SK-N-MC (cell line): Measurements from ENCODE around the gene OSGEP.

ENCODE experiments used
- DNase-seq: peaks from one replicate; pipeline ENCODE4 v3.0.0-alpha.2; 2011; ENCODE audit warnings: low read depth, low spot score
- H3K27ac ChIP-seq: fragments of 200-600 bp; sonication (generic); 2 replicates; pipeline ENCODE4 v1.5.1; 2016; ENCODE audit warnings: mixed run types
- H3K36me3 ChIP-seq: fragments of 200-600 bp; sonication (generic); 2 replicates; pipeline ENCODE4 v1.6.1; 2017; ENCODE audit warnings: antibody characterized with exemption, low read length, mixed read lengths; ENCODE audit not compliant: insufficient read depth
- H3K4me3 ChIP-seq: fragments of 200-600 bp; sonication (generic); 2 replicates; pipeline ENCODE4 v1.5.1; 2016
- H3K9ac ChIP-seq: fragments of 200-600 bp; sonication (generic); 2 replicates; pipeline ENCODE4 v1.8.0; 2017; ENCODE audit warnings: mixed run types, mixed read lengths; ENCODE audit not compliant: insufficient read length
- H3K9me3 ChIP-seq: fragments of 200-600 bp; sonication (generic); 2 replicates; pipeline ENCODE4 v1.6.1; 2017; ENCODE audit warnings: low read depth, mild to moderate bottlenecking, antibody characterized with exemption, low read length, moderate library complexity, mixed read lengths
- EZH2 ChIP-seq: fragments of 200-600 bp; sonication (generic); IDR thresholded peaks from one replicate; pipeline ENCODE4 v1.6.1; 2017; ENCODE audit warnings: antibody characterized with exemption
- FOXP2 ChIP-seq: optimal IDR thresholded peaks from 2 replicates; pipeline ENCODE3; 2011; ENCODE audit warnings: mild to moderate bottlenecking, moderate library complexity; ENCODE audit not compliant: insufficient read depth; ENCODE audit errors: extremely low read length, control extremely low read depth
- POLR2AphosphoS5 ChIP-seq: IDR thresholded peaks from 2 replicates; pipeline ENCODE4 v1.6.1; 2012; ENCODE audit warnings: mild to moderate bottlenecking, low read depth, low read length, borderline replicate concordance

The OSGEP gene

GRCh38 chr14:20454516-20455354 is at the start of gene OSGEP, which contains the start of gene APEX1:
Gene OSGEP (minus strand): TSS chr14:20454812. CDS start chr14:20454683, 129 bp downstream.
Gene APEX1 (plus strand): TSS chr14:20455226. CDS start chr14:20455646, 420 bp downstream.
- peak; percentile 97 for DNase-seq
- Histone ChIP-seq H3K9me3 (no peaks in the 10 kb centered on the region), H3K36me3 (peaks cover 68% of the 10 kb centered on the region), H3K9ac (peak within 1 kb of the TSS; percentile 99), H3K4me3 (peak within 1 kb of the TSS; percentile 88), H3K27ac (peak within 1 kb of the TSS; percentile 99)
- TF ChIP-seq FOXP2 (peak; percentile 24), POLR2AphosphoS5 (peak; percentile 84), EZH2 (no peak)

- no peak overlapping the region for H3K4me3 ChIP-seq
- TF ChIP-seq EZH2 (no peak), POLR2AphosphoS5 (no peak), FOXP2 (no peak)
- no peak overlapping the region for H3K27ac ChIP-seq
- H3K9me3 ChIP-seq, result no peaks in the 10 kb centered on the region
- no peak overlapping the region for H3K9ac ChIP-seq
- no peak for DNase-seq
- H3K36me3 ChIP-seq, result no peaks in the 10 kb centered on the region
These were observed 49.3 kb upstream of the OSGEP start for GRCh38 chr14:20503898-20504297.

GRCh38 chr14:20501346-20501745 is 46.7 kb upstream of the OSGEP start:
- H3K9me3 ChIP-seq, result no peaks in the 10 kb centered on the region
- DNase-seq, result no peak
- no peaks in the 10 kb centered on the region for H3K36me3 ChIP-seq
- TF ChIP-seq EZH2 (no peak), POLR2AphosphoS5 (no peak), FOXP2 (no peak)
- no peak overlapping the region for H3K4me3 ChIP-seq
- H3K9ac ChIP-seq, result no peak overlapping the region
- H3K27ac ChIP-seq, result no peak overlapping the region

GRCh38 chr14:20499881-20500280 is 45.3 kb upstream of the OSGEP start:
- no peak overlapping the region for H3K9ac ChIP-seq
- no peak for DNase-seq
- no peak for TF ChIP-seq EZH2
- TF ChIP-seq FOXP2, result no peak
- no peak for TF ChIP-seq POLR2AphosphoS5
- no peaks in the 10 kb centered on the region for H3K9me3 ChIP-seq
- H3K4me3 ChIP-seq, result no peak overlapping the region
- no peak overlapping the region for H3K27ac ChIP-seq
- no peaks in the 10 kb centered on the region for H3K36me3 ChIP-seq

GRCh38 chr14:20499108-20499507 is 44.5 kb upstream of the OSGEP start:
- H3K9me3 ChIP-seq, result no peaks in the 10 kb centered on the region
- no peak overlapping the region for H3K27ac ChIP-seq
- TF ChIP-seq EZH2, result no peak
- no peak for TF ChIP-seq FOXP2
- TF ChIP-seq POLR2AphosphoS5, result no peak
- H3K4me3 ChIP-seq, result no peak overlapping the region
- no peak for DNase-seq
- H3K9ac ChIP-seq, result no peak overlapping the region
- no peaks in the 10 kb centered on the region for H3K36me3 ChIP-seq

GRCh38 chr14:20498622-20499021 is 44.0 kb upstream of the OSGEP start:
- DNase-seq, result no peak
- no peaks in the 10 kb centered on the region for H3K9me3 ChIP-seq
- H3K36me3 ChIP-seq, result no peaks in the 10 kb centered on the region
- no peak overlapping the region for H3K27ac ChIP-seq
- H3K9ac ChIP-seq, result no peak overlapping the region
- no peak overlapping the region for H3K4me3 ChIP-seq
- no peak for TF ChIP-seq FOXP2
- no peak for TF ChIP-seq EZH2
- TF ChIP-seq POLR2AphosphoS5, result no peak

- Histone ChIP-seq H3K9ac (no peak overlapping the region), H3K4me3 (no peak overlapping the region), H3K9me3 (no peaks in the 10 kb centered on the region), H3K27ac (no peak overlapping the region), H3K36me3 (no peaks in the 10 kb centered on the region)
- DNase-seq, result no peak
- TF ChIP-seq EZH2 (no peak), FOXP2 (no peak)
These were observed 40.5 kb upstream of the OSGEP start for GRCh38 chr14:20494935-20495766.

- no peak overlapping the region for H3K27ac ChIP-seq
These were observed 39.0 kb upstream of the OSGEP start for GRCh38 chr14:20493634-20494033.

GRCh38 chr14:20492486-20492885 is 37.9 kb upstream of the OSGEP start:
- no peak overlapping the region for H3K9ac ChIP-seq
- no peak for DNase-seq

More at GRCh38 chr14:20493634-20494033, 39.0 kb upstream of the OSGEP start:
- H3K36me3 ChIP-seq, result no peaks in the 10 kb centered on the region
- TF ChIP-seq EZH2 (no peak), POLR2AphosphoS5 (no peak), FOXP2 (no peak)
- DNase-seq, result no peak
- no peaks in the 10 kb centered on the region for H3K9me3 ChIP-seq
- H3K9ac ChIP-seq, result no peak overlapping the region
- no peak overlapping the region for H3K4me3 ChIP-seq

More at GRCh38 chr14:20492486-20492885, 37.9 kb upstream of the OSGEP start:
- no peaks in the 10 kb centered on the region for H3K36me3 ChIP-seq
- no peak overlapping the region for H3K4me3 ChIP-seq
- no peak overlapping the region for H3K27ac ChIP-seq
- H3K9me3 ChIP-seq, result no peaks in the 10 kb centered on the region
- TF ChIP-seq POLR2AphosphoS5 (no peak), FOXP2 (no peak), EZH2 (no peak)
